Central memory CD8-positive, alpha-beta T cell (primary cell): ENCODE results near the gene FSD1L.
"Not testable (repeated sequence)": the region's sequence is repeated elsewhere in the genome, so short reads cannot be mapped to it uniquely, and the experiment has no call there.

ENCODE experiments used
- ATAC-seq: fragments of 150-1000 bp; cut with Tn5 transposase; replicated peaks from 2 replicates; pipeline ENCODE4 v1.10.0; 2022; ENCODE audit warnings: mild to moderate bottlenecking, moderate FRiP score, moderate number of reproducible peaks; ENCODE audit not compliant: poor library complexity, severe bottlenecking; ENCODE audit errors: extremely low read depth
- DNase-seq, 2 donors: peaks; one replicate each; pipeline ENCODE4 v3.0.0; 2021; ENCODE audit warnings: low spot score in 2 of 2
- H3K27ac Mint-ChIP-seq: one replicate; pipeline ENCODE4 v1.8.0; 2022; ENCODE audit warnings: low read depth, mild to moderate bottlenecking, moderate library complexity, mixed read lengths
- H3K27me3 Mint-ChIP-seq: one replicate; pipeline ENCODE4 v1.8.0; 2022; ENCODE audit warnings: mixed read lengths
- H3K36me3 Mint-ChIP-seq: one replicate; pipeline ENCODE4 v1.8.0; 2022; ENCODE audit warnings: mild to moderate bottlenecking, moderate library complexity, mixed read lengths; ENCODE audit not compliant: insufficient read depth
- H3K4me1 Mint-ChIP-seq: one replicate; pipeline ENCODE4 v1.8.0; 2022; ENCODE audit warnings: mixed read lengths
- H3K4me3 Mint-ChIP-seq: one replicate; pipeline ENCODE4 v1.8.0; 2022; ENCODE audit warnings: mild to moderate bottlenecking, moderate library complexity, mixed read lengths
- H3K9me3 Mint-ChIP-seq: one replicate; pipeline ENCODE4 v1.8.0; 2022; ENCODE audit warnings: mixed read lengths

The FSD1L gene

DNA sequence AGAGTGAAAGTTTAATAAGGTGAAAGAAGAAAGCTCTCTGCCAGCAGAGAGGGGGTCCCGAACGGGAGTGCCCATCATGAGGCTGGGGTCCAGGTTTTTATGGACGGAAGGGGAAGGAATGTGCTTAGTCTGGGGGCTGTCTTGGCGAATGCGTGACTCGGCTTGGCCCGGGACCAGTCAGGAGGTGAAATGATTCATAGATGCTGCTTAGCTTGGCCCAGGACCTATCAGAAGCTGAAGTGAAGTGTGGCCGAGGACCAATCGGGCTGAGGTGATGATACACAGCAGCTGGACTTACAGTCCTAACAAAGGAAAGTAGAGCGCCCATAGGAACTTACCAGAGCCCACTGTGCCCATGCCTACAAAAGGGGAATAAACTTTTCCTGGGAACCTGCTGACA lies 106.2 kb downstream of the FSD1L start:
- DNase-seq (no peak), ATAC-seq (no peak)
- H3K9me3 Mint-ChIP-seq, result no peaks in the 10 kb centered on the region
- H3K4me1 Mint-ChIP-seq, result peaks cover 8% of the 10 kb centered on the region
- H3K27ac Mint-ChIP-seq, result no peak overlapping the region
- H3K4me3 Mint-ChIP-seq, result no peak overlapping the region
- peaks cover 7% of the 10 kb centered on the region for H3K36me3 Mint-ChIP-seq
- H3K27me3 Mint-ChIP-seq, result no peaks in the 10 kb centered on the region

DNA sequence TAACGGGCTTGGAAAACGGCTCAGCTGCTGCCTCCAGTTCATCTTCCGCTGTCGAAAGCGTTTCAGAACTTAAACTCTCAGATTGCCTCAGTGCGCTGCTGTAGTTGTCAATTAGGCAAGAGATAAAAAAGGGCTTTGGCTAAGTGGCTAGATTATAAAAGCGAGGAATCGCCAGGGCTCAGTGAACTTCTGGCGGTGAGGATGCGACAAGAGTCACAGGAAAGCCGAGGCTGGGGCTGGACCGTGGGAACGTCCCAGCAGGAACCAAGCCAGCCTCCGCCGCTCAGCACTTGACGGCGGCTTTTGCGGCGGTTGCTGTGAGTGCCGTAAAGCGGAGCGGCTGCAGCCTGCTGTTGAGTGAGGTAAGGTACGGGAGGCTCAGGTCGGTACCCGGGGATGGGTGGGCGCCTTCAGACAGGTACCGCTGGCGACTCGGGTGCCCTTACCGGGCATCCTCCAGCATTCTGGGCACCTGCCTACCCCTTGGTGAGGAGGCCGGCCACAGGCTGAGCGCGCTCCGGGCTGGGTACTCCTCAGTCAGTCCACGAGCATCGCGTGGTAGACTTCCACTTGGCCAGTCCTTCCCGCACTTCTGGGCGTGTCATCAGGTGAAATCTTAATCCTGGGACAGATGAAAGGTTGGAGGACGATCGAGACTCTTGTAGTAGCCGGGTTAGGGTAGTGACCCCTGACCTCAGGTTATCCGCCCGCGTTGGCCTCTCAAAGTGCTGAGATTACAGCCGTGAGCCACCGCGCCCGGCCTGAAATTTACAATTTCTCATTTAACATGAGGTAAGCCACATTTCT lies 110.2 kb downstream of the FSD1L start, which contains the start of gene FKTN:
Gene FKTN, plus strand, starts transcription at position 328 of the 807 bp plus-strand sequence. CDS start 16,902 bp downstream, outside the sequence.
- Mint-ChIP-seq H3K27me3 (no peaks in the 10 kb centered on the region), H3K4me3 (peak within 1 kb of the TSS; percentile 91), H3K9me3 (no peaks in the 10 kb centered on the region), H3K27ac (peak within 1 kb of the TSS; percentile 91), H3K4me1 (peaks cover 14% of the 10 kb centered on the region), H3K36me3 (peaks cover 9% of the 10 kb centered on the region)
- peak; percentile 92 for ATAC-seq
- DNase-seq, result peak; percentile 56 to 64

DNA sequence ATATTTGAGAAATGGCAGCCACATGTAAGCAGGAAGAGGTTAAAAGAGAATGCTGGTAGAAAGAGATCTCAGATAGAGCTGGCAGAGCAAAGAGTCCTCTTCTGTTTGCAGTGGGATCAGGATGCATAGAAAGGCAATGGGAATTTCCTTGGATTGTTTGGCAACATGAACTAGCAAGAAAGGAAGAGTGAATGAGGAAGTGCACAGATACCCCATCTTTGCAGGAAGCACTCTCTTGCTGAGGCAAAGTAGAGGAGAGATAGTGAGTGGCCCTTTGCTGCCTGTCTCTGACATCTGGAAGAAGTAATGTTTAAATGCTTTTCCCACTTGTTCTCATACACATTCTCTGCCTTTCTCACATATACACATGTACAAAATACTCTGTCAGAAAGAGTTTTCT lies 124.6 kb downstream of the FSD1L start:
- Mint-ChIP-seq H3K4me1 (no peaks in the 10 kb centered on the region), H3K4me3 (no peak overlapping the region), H3K27ac (no peak overlapping the region), H3K9me3 (peaks cover 6% of the 10 kb centered on the region), H3K36me3 (peaks cover 1% of the 10 kb centered on the region), H3K27me3 (no peaks in the 10 kb centered on the region)
- no peak for DNase-seq
- no peak for ATAC-seq

DNA sequence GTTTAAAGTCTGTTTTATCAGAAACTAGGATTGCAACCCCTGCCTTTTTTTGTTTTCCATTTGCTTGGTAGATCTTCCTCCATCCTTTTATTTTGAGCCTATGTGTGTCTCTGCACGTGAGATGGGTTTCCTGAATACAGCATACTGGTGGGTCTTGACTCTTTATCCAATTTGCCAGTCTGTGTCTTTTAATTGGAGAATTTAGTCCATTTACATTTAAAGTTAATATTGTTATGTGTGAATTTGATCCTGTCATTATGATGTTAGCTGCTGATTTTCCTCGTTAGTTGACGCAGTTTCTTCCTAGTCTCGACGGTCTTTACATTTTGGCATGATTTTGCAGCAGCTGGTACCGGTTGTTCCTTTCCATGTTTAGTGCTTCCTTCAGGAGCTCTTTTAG lies 132.1 kb downstream of the FSD1L start:
- DNase-seq, H3K9me3 Mint-ChIP-seq, ATAC-seq, H3K4me1 Mint-ChIP-seq, H3K27me3 Mint-ChIP-seq, H3K36me3 Mint-ChIP-seq, H3K27ac Mint-ChIP-seq, H3K4me3 Mint-ChIP-seq: not testable (repeated sequence)

DNA sequence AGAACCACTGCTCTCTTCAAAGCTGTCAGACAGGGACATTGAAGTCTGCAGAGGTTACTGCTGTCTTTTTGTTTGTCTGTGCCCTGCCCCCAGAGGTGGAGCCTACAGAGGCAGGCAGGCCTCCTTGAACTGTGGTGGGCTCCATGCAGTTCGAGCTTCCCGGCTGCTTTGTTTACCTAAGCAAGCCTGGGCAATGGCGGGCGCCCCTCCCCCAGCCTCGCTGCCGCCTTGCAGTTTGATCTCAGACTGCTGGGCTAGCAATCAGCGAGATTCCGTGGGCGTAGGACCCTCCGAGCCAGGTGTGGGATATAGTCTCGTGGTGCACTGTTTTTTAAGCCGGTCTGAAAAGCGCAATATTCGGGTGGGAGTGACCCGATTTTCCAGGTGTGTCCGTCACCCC lies 133.7 kb downstream of the FSD1L start:
- ATAC-seq, H3K9me3 Mint-ChIP-seq, H3K4me3 Mint-ChIP-seq, H3K4me1 Mint-ChIP-seq, DNase-seq, H3K27ac Mint-ChIP-seq, H3K36me3 Mint-ChIP-seq, H3K27me3 Mint-ChIP-seq: not testable (repeated sequence)

DNA sequence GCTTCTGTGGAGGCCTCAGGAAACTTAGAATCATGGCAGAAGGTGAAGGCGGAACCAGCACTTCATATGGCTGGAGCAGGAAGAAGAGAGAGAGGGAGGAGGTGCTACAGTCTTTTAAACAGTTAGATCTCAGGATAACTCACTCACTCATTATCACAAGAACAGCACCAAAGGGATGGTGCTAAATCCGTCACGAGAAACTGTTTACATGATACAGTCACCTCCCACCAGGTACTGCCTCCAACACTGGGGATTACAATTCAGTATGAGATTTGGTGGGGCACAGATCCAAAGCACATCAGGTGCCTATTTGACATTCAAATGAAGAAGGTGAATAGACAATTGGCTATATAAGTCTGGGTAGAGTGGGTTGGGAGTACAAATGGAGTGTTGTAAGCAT lies 145.3 kb downstream of the FSD1L start:
- no peak for DNase-seq
- Mint-ChIP-seq H3K27ac (no peak overlapping the region), H3K27me3 (no peaks in the 10 kb centered on the region), H3K4me1 (no peaks in the 10 kb centered on the region), H3K9me3 (peaks cover 6% of the 10 kb centered on the region), H3K36me3 (peaks cover 2% of the 10 kb centered on the region), H3K4me3 (no peak overlapping the region)
- no peak for ATAC-seq
